HEK293T (cell line): ENCODE measurements around the gene PITPNC1.

ENCODE experiments used
- BHLHE40 ChIP-seq: fragments of 450-650 bp; IDR thresholded peaks from 2 replicates; pipeline ENCODE4 v1.6.1; 2016; ENCODE audit warnings: mild to moderate bottlenecking, moderate library complexity, borderline replicate concordance
- FOXA1 ChIP-seq: fragments of 450-650 bp; IDR thresholded peaks from 2 replicates; pipeline ENCODE4 v1.6.1; 2016; ENCODE audit warnings: mild to moderate bottlenecking
- FOXK2 ChIP-seq: fragments of 450-650 bp; IDR thresholded peaks from 2 replicates; pipeline ENCODE4 v1.6.1; 2016; ENCODE audit warnings: mild to moderate bottlenecking
- L3MBTL2 ChIP-seq: fragments of 450-650 bp; conservative IDR thresholded peaks from 2 replicates; pipeline ENCODE4 v1.6.1; 2016; ENCODE audit warnings: mild to moderate bottlenecking
- LEF1 ChIP-seq: fragments of 450-650 bp; IDR thresholded peaks from 2 replicates; pipeline ENCODE4 v1.6.1; 2017; ENCODE audit warnings: mild to moderate bottlenecking, borderline replicate concordance
- PKNOX1 ChIP-seq: fragments of 450-650 bp; IDR thresholded peaks from 2 replicates; pipeline ENCODE4 v1.6.1; 2016
- SP1 ChIP-seq: fragments of 450-650 bp; IDR thresholded peaks from 2 replicates; pipeline ENCODE4 v1.6.1; 2017
- SUZ12 ChIP-seq: fragments of 450-650 bp; IDR thresholded peaks from 2 replicates; pipeline ENCODE4 v1.6.1; 2016; ENCODE audit warnings: mild to moderate bottlenecking

GRCh38 chr17:67649891-67650290, 272.8 kb downstream of the PITPNC1 start:
- TF ChIP-seq LEF1 (no peak), SP1 (no peak), PKNOX1 (no peak), BHLHE40 (no peak), SUZ12 (no peak), L3MBTL2 (no peak), FOXK2 (no peak), FOXA1 (no peak)
